ENCODE data around the gene TAF11.
"Not testable (repeated sequence)": the region's sequence is repeated elsewhere in the genome, so short reads cannot be mapped to it uniquely, and the experiment has no call there.

TAF11 gene

GRCh38 chr6:34887753-34888513 is at the start of gene TAF11:
Gene TAF11, minus strand, starts transcription at chr6:34888042. Its CDS starts 85 bp downstream, at chr6:34887957.
- peak; percentile 89 for DNase-seq

GRCh38 chr6:34934516-34934915 is 46.7 kb upstream of the TAF11 start:
- no peak for DNase-seq

GRCh38 chr6:34932202-34932601 is 44.4 kb upstream of the TAF11 start:
- not testable (repeated sequence) for DNase-seq

GRCh38 chr6:34930221-34930620 is 42.4 kb upstream of the TAF11 start:
- DNase-seq: no peak

GRCh38 chr6:34929241-34929978 is 41.6 kb upstream of the TAF11 start:
- DNase-seq: no peak

GRCh38 chr6:34928695-34929094 is 40.9 kb upstream of the TAF11 start:
- no peak for DNase-seq

- DNase-seq: no peak
Observed at GRCh38 chr6:34928220-34928619, 40.4 kb upstream of the TAF11 start.

- no peak for DNase-seq
Observed at GRCh38 chr6:34926655-34927054, 38.8 kb upstream of the TAF11 start.

GRCh38 chr6:34924831-34925625 is 37.2 kb upstream of the TAF11 start:
- no peak for DNase-seq

- DNase-seq: no peak
Observed at GRCh38 chr6:34922177-34922663, 34.4 kb upstream of the TAF11 start.

GRCh38 chr6:34920097-34920496 is 32.3 kb upstream of the TAF11 start:
- DNase-seq: no peak

GRCh38 chr6:34919651-34920050 is 31.8 kb upstream of the TAF11 start:
- DNase-seq: no peak

- DNase-seq: no peak
Observed at GRCh38 chr6:34917626-34918285, 29.9 kb upstream of the TAF11 start.

- DNase-seq: no peak
Observed at GRCh38 chr6:34916348-34916967, 28.6 kb upstream of the TAF11 start.

- DNase-seq: no peak
Observed at GRCh38 chr6:34914358-34914757, 26.5 kb upstream of the TAF11 start.

GRCh38 chr6:34912715-34913464 is 25.0 kb upstream of the TAF11 start:
- peak; percentile 70 for DNase-seq

- no peak for DNase-seq
Observed at GRCh38 chr6:34911822-34912221, 24.0 kb upstream of the TAF11 start.

GRCh38 chr6:34909320-34909883 is 21.6 kb upstream of the TAF11 start:
- DNase-seq: no peak

- no peak for DNase-seq
Observed at GRCh38 chr6:34908194-34908593, 20.4 kb upstream of the TAF11 start.

GRCh38 chr6:34906826-34907225 is 19.0 kb upstream of the TAF11 start:
- no peak for DNase-seq

- DNase-seq: no peak
Observed at GRCh38 chr6:34904990-34905613, 17.3 kb upstream of the TAF11 start.

Data from CD4-positive, alpha-beta T cell treated with Interleukin-4 for 4 hours (primary cell).